Skeletal muscle tissue (tissue), 4 donors: ENCODE measurements around the gene COX14. TPM values are rescaled to one million over a fixed set of nuclear protein-coding genes. Genes with fewer than 3 reads are reported as not detected.
"Not testable (repeated sequence)": the region's sequence is repeated elsewhere in the genome, so short reads cannot be mapped to it uniquely, and the experiment has no call there.

Experiments
- H3K27ac ChIP-seq: one replicate; pipeline ENCODE4 v1.7.0; 2013; ENCODE audit warnings: mild to moderate bottlenecking, low read depth, low read length, inconsistent platforms
- H3K27me3 ChIP-seq, 3 donors: one replicate each; pipeline ENCODE4 v1.7.0; 2013; ENCODE audit warnings: low read length in 3 of 3; ENCODE audit not compliant: control insufficient read depth in 3 of 3, insufficient read depth in 3 of 3
- H3K36me3 ChIP-seq, 3 donors: one replicate each; pipeline ENCODE4 v1.7.0; 2013; ENCODE audit warnings: low read length in 3 of 3; ENCODE audit not compliant: control insufficient read depth in 3 of 3, insufficient read depth in 3 of 3
- H3K4me1 ChIP-seq, 3 donors: one replicate each; pipeline ENCODE4 v1.7.0; 2013; ENCODE audit warnings: low read length in 3 of 3, mild to moderate bottlenecking in 3 of 3; ENCODE audit not compliant: control insufficient read depth in 3 of 3, insufficient read depth in 3 of 3
- H3K4me3 ChIP-seq, 3 donors: one replicate each; pipeline ENCODE4 v1.7.0; 2013; ENCODE audit warnings: low read length in 3 of 3
- H3K9ac ChIP-seq, 3 donors: one replicate each; pipeline ENCODE4 v1.7.0; 2013; ENCODE audit warnings: low read length in 3 of 3, mild to moderate bottlenecking in 3 of 3, moderate library complexity in 2 of 3, low read depth in 1 of 3
- H3K9me3 ChIP-seq, 3 donors: one replicate each; pipeline ENCODE4 v1.7.0; 2013; ENCODE audit warnings: low read length in 3 of 3; ENCODE audit not compliant: control insufficient read depth in 3 of 3
- total RNA-seq: library from RNA; depleted of rRNA; stranded (reverse); fragments of >200 nt; gene quantifications from one replicate; pipeline ENCODE4 v1.2.3, GENCODE V29; 2014
- donor health status: Osteomylitis.

The COX14 gene
- total RNA-seq, 1 donor from 2014 or later = 37.1 TPM

GRCh38 chr12:50148011-50148410 is 36.0 kb downstream of the COX14 start:
- H3K9me3 ChIP-seq, H3K4me1 ChIP-seq, H3K4me3 ChIP-seq, H3K27me3 ChIP-seq, H3K36me3 ChIP-seq, H3K9ac ChIP-seq, H3K27ac ChIP-seq: not testable (repeated sequence)

- Histone ChIP-seq H3K4me3 (no peak overlapping the region), H3K27me3 (no peaks in the 10 kb centered on the region), H3K4me1 (peaks cover 0 to 5% (median 5%) of the 10 kb centered on the region in 3 donors), H3K9ac (no peak overlapping the region), H3K36me3 (no peaks in the 10 kb centered on the region), H3K27ac (no peak overlapping the region), H3K9me3 (no peaks in the 10 kb centered on the region)
Observed at GRCh38 chr12:50149311-50149710, 37.3 kb downstream of the COX14 start.

- Histone ChIP-seq H3K9me3 (no peaks in the 10 kb centered on the region), H3K4me1 (peaks cover 0 to 5% (median 5%) of the 10 kb centered on the region in 3 donors), H3K4me3 (no peak overlapping the region), H3K27me3 (no peaks in the 10 kb centered on the region), H3K9ac (no peak overlapping the region), H3K36me3 (no peaks in the 10 kb centered on the region), H3K27ac (no peak overlapping the region)
Observed at GRCh38 chr12:50151047-50151687, 39.1 kb downstream of the COX14 start.

DNA sequence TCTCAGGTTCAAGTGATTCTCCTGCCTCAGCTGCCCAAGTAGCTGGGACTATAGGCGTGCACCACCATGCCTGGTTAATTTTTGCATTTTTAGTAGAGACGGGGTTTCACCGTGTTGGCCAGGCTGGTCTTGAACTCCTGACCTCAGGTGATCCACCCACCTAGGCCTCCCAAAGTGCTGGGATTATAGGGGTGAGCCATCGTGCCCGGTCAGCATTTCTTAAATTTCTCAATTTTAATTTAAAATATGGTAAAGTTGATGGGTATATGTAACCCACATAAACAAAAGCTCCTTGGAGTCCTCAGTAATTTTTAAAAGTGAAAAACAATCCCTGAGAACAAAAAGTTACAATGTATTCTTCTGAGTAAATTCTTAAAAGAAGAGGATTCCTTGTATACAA is 42.9 kb downstream of the COX14 start:
- not testable (repeated sequence) for H3K27me3 ChIP-seq, H3K4me1 ChIP-seq, H3K9ac ChIP-seq, H3K36me3 ChIP-seq, H3K27ac ChIP-seq, H3K4me3 ChIP-seq, H3K9me3 ChIP-seq

DNA sequence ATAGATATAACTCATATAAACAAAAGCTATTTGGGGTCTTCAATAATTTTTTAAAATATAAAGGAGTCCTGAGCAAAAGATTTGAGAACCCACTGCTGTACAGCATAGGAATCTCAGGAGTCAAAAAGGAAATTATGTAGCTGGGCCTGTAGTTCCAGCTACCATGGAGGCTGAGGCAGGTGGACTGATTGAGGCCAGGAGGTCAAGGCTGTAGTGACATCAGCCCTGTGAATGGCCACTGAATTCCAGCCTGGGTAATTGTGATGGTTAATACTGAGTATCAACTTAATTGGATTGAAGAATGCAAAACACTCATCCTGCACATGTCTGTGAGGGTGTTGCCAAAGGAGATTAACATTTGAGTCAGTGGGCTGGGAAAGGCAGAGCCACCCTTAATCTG is 44.6 kb downstream of the COX14 start:
- Histone ChIP-seq H3K36me3 (no peaks in the 10 kb centered on the region), H3K4me1 (no peaks in the 10 kb centered on the region), H3K9me3 (no peaks in the 10 kb centered on the region), H3K27me3 (no peaks in the 10 kb centered on the region), H3K9ac (no peak overlapping the region), H3K4me3 (no peak overlapping the region), H3K27ac (no peak overlapping the region)

GRCh38 chr12:50157259-50157658 is 45.2 kb downstream of the COX14 start:
- Histone ChIP-seq H3K9ac (no peak overlapping the region), H3K4me1 (no peaks in the 10 kb centered on the region), H3K27me3 (no peaks in the 10 kb centered on the region), H3K36me3 (no peaks in the 10 kb centered on the region), H3K9me3 (no peaks in the 10 kb centered on the region), H3K27ac (no peak overlapping the region), H3K4me3 (no peak overlapping the region)

- Histone ChIP-seq H3K27ac (no peak overlapping the region), H3K4me1 (no peaks in the 10 kb centered on the region), H3K9me3 (no peaks in the 10 kb centered on the region), H3K4me3 (no peak overlapping the region), H3K36me3 (no peaks in the 10 kb centered on the region), H3K27me3 (no peaks in the 10 kb centered on the region), H3K9ac (no peak overlapping the region)
Observed at GRCh38 chr12:50160643-50161042, 48.6 kb downstream of the COX14 start.

DNA sequence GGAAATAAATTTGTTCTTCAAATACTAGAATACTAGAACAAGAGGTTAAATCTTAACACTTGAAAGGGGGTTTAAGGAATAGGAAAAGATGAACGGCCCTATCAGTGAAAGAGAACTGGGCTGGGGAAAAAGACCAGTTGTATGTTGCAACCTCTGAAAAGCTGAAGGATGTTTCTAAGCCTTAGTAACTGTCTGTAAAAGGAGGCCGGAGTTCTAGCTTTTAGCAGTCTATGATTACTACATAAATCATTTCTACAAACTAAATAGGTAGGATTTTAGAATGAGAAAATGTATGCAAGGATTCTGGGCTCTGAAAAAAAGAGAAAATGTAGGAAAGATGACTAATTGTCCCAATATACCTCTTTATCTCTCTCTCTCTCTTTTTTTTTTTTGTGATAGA is 50.2 kb downstream of the COX14 start:
- Histone ChIP-seq H3K4me3 (no peak overlapping the region), H3K4me1 (peaks cover 5 to 7% (median 7%) of the 10 kb centered on the region in 3 donors), H3K9ac (no peak overlapping the region), H3K36me3 (no peaks in the 10 kb centered on the region), H3K27ac (no peak overlapping the region), H3K27me3 (no peaks in the 10 kb centered on the region), H3K9me3 (no peaks in the 10 kb centered on the region)

- no peaks in the 10 kb centered on the region for H3K27me3 ChIP-seq
- H3K4me3 ChIP-seq = no peak overlapping the region
- no peaks in the 10 kb centered on the region for H3K9me3 ChIP-seq
- no peak overlapping the region for H3K9ac ChIP-seq
- H3K27ac ChIP-seq = no peak overlapping the region
- peaks cover 5 to 11% (median 9%) of the 10 kb centered on the region in 3 donors for H3K4me1 ChIP-seq
- no peaks in the 10 kb centered on the region for H3K36me3 ChIP-seq
Observed at GRCh38 chr12:50164963-50165362, 52.9 kb downstream of the COX14 start.

GRCh38 chr12:50166799-50167048 is 54.7 kb downstream of the COX14 start:
- H3K4me1 ChIP-seq = peaks cover 5 to 11% (median 9%) of the 10 kb centered on the region in 3 donors
- no peaks in the 10 kb centered on the region for H3K9me3 ChIP-seq
- peak overlapping the region; percentile 76 to 93 (median 87) for H3K9ac ChIP-seq
- no peaks in the 10 kb centered on the region for H3K27me3 ChIP-seq
- peak overlapping the region; percentile 88 for H3K27ac ChIP-seq
- H3K4me3 ChIP-seq = peak overlapping the region; percentile 82 to 89 (median 85)
- no peaks in the 10 kb centered on the region for H3K36me3 ChIP-seq
